GM12878 (cell line): ENCODE results near the gene HSPE1. TPM values are rescaled to one million over a fixed set of nuclear protein-coding genes. Genes with fewer than 3 reads are reported as not detected.
A peak's percentile ranks its signal among the peaks of the same experiment; 100 is the strongest.

ENCODE experiments used
- ATF2 ChIP-seq: IDR thresholded peaks from 2 replicates; pipeline ENCODE4 v1.6.1; 2012; ENCODE audit warnings: low read length, inconsistent platforms
- CHD4 ChIP-seq: fragments of 200-600 bp; sonication (generic); IDR thresholded peaks from 2 replicates; pipeline ENCODE4 v1.6.1; 2016; ENCODE audit warnings: mild to moderate bottlenecking
- FOXK2 ChIP-seq: fragments of 450-650 bp; IDR thresholded peaks from 2 replicates; pipeline ENCODE4 v1.6.1; 2017; ENCODE audit warnings: mild to moderate bottlenecking, moderate library complexity
- HSF1 ChIP-seq: fragments of 150-350 bp; IDR thresholded peaks from 2 replicates; pipeline ENCODE4 v1.6.1; 2014; ENCODE audit warnings: mild to moderate bottlenecking, low read depth, low read length
- KDM1A ChIP-seq: fragments of 200-600 bp; sonication (generic); IDR thresholded peaks from 2 replicates; pipeline ENCODE4 v1.6.1; 2016; ENCODE audit warnings: borderline replicate concordance
- KLF5 ChIP-seq: fragments of 450-650 bp; IDR thresholded peaks from 2 replicates; pipeline ENCODE4 v1.6.1; 2014; ENCODE audit warnings: mild to moderate bottlenecking; ENCODE audit not compliant: partially characterized antibody
- NFXL1 ChIP-seq: fragments of 450-650 bp; IDR thresholded peaks from 2 replicates; pipeline ENCODE4 v1.6.1; 2017; ENCODE audit warnings: antibody characterized with exemption, mild to moderate bottlenecking, borderline replicate concordance
- NFYA ChIP-seq: IDR thresholded peaks from 2 replicates; pipeline ENCODE4 v1.6.1; 2011; ENCODE audit warnings: low read depth, mild to moderate bottlenecking, low read length, improper control_type of control experiment, borderline replicate concordance
- NR2C2 ChIP-seq: IDR thresholded peaks from 2 replicates; pipeline ENCODE4 v1.6.1; 2011; ENCODE audit warnings: borderline replicate concordance, low read depth; ENCODE audit not compliant: control insufficient read depth, insufficient read length
- POLR2AphosphoS2 ChIP-seq: IDR thresholded peaks from 2 replicates; pipeline ENCODE4 v1.6.1; 2011; ENCODE audit warnings: low read depth, mild to moderate bottlenecking, low read length, improper control_type of control experiment, moderate library complexity
- RUNX3 ChIP-seq: IDR thresholded peaks from 2 replicates; pipeline ENCODE4 v1.6.1; 2012; ENCODE audit warnings: low read length, inconsistent platforms
- SMARCA5 ChIP-seq: fragments of 450-650 bp; IDR thresholded peaks from 2 replicates; pipeline ENCODE4 v1.6.1; 2017; ENCODE audit warnings: mild to moderate bottlenecking
- SMC3 ChIP-seq: IDR thresholded peaks from 2 replicates; pipeline ENCODE4 v1.6.1; 2011; ENCODE audit warnings: low read length, improper control_type of control experiment, borderline replicate concordance
- STAT1 ChIP-seq: fragments of 450-650 bp; conservative IDR thresholded peaks from 2 replicates; pipeline ENCODE4 v1.6.1; 2014; ENCODE audit warnings: antibody characterized with exemption, mild to moderate bottlenecking
- TARDBP ChIP-seq: IDR thresholded peaks from 2 replicates; pipeline ENCODE4 v1.6.1; 2016; ENCODE audit warnings: borderline replicate concordance
- USF2 ChIP-seq: IDR thresholded peaks from 2 replicates; pipeline ENCODE4 v1.6.1; 2011; ENCODE audit warnings: low read depth, low read length, improper control_type of control experiment, borderline replicate concordance
- ZBTB33 ChIP-seq: fragments of 450-650 bp; IDR thresholded peaks from 2 replicates; pipeline ENCODE4 v1.6.1; 2017; ENCODE audit warnings: mild to moderate bottlenecking
- ZNF24 ChIP-seq: fragments of 450-650 bp; IDR thresholded peaks from 2 replicates; pipeline ENCODE4 v1.6.1; 2017; ENCODE audit warnings: antibody characterized with exemption, mild to moderate bottlenecking
- ZNF384 ChIP-seq: IDR thresholded peaks from 2 replicates; pipeline ENCODE4 v1.6.1; 2012; ENCODE audit warnings: low read depth, mild to moderate bottlenecking, low read length, improper control_type of control experiment, borderline replicate concordance
- ZNF687 ChIP-seq: fragments of 450-650 bp; IDR thresholded peaks from 2 replicates; pipeline ENCODE4 v1.6.1; 2017; ENCODE audit warnings: mild to moderate bottlenecking, moderate library complexity
- polyA plus RNA-seq, 11 experiments: library from polyadenylated mRNA; depleted of rRNA in 4 of 11; unstranded in 6 of 11; stranded (reverse) in 5 of 11; fragments of >200 nt; fragmentation: Nextera tagmentation in 4 of 11; fragmentation: Illumina TruSeq in 1 of 11; extraction: Ambion mirVana in 4 of 11; extraction: Trizol in 1 of 11; gene quantifications; 1 replicate in 1 of 11; 2 replicates in 10 of 11; pipeline versions ENCODE4 v1.2.1 to v1.2.3, GENCODE V29; 2011 to 2016; ENCODE audit warnings: inconsistent platforms in 2 of 11, missing spikeins in 2 of 11, low read depth in 1 of 11
- total RNA-seq, 4 experiments: library from RNA; depleted of rRNA in 3 of 4; stranded (reverse); fragments of >200 nt in 3 of 4; fragmentation: Illumina TruSeq in 1 of 4; extraction: Trizol in 1 of 4; gene quantifications; 2 replicates each; pipeline versions ENCODE4 v1.2.1 to v1.2.3, GENCODE V29; 2013 to 2021

The HSPE1 gene
- total and polyA plus RNA-seq, 10 of the 15 experiments (the other 5 are each of a cell fraction or from before 2014, with no cell fraction given) = 180 to 1,096 (median 505) TPM

- TF ChIP-seq NFYA (no peak), NFXL1 (no peak), ZNF24 (peak; percentile 54; the same call in 1 of the 2 replicates), CHD4 (no peak), ZNF687 (peak; percentile 67), STAT1 (0 out of 2 replicates have a peak, but pooled peaks have one; percentile 27), ZBTB33 (peak; percentile 56; the same call in 1 of the 2 replicates), SMARCA5 (peak; percentile 53), NR2C2 (no peak), KDM1A (no peak), FOXK2 (peak; percentile 60), POLR2AphosphoS2 (peak; percentile 90; the same call in 1 of the 2 replicates), ZNF384 (no peak), RUNX3 (peak; percentile 49; the same call in 1 of the 2 replicates), ATF2 (no peak; the same call in 1 of the 2 replicates), HSF1 (peak; percentile 100), KLF5 (peak; percentile 95), USF2 (peak; percentile 21; the same call in 1 of the 2 replicates), SMC3 (no peak), TARDBP (peak; percentile 82)
Observed at GRCh38 chr2:197499594-197500502, at the start of gene HSPE1, which contains the start of gene HSPD1 (continued).
